ENCODE measurements around the gene CBY2.

CBY2 gene

DNA sequence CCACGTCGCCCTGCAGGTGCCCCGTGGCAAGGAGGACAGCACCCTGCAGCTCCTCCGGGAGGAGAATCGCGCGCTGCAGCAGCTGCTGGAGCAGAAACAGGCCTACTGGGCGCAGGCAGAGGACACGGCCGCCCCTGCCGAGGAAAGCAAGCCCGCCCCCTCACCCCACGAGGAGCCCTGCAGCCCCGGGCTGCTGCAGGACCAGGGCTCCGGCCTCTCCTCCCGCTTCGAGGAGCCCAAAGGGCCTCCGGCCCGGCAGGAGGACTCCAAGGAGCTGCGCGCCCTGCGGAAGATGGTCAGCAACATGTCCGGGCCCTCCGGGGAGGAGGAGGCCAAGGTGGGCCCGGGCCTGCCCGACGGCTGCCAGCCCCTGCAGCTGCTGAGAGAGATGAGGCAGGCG lies 11.6 kb downstream of the CBY2 start:
- Mint-ChIP-seq H3K4me1 (ENCODE audit: low read depth) (no peaks in the 10 kb centered on the region), H3K36me3 (ENCODE audit: low read depth) (no peaks in the 10 kb centered on the region), H3K27me3 (no peaks in the 10 kb centered on the region), H3K4me3 (no peak overlapping the region), H3K9me3 (no peaks in the 10 kb centered on the region), H3K27ac (no peak overlapping the region)
- no peak for DNase-seq

- no peak overlapping the region for H3K4me3 Mint-ChIP-seq
These were observed 12.1 kb downstream of the CBY2 start for GRCh38 chr13:45714170-45714569.

DNA sequence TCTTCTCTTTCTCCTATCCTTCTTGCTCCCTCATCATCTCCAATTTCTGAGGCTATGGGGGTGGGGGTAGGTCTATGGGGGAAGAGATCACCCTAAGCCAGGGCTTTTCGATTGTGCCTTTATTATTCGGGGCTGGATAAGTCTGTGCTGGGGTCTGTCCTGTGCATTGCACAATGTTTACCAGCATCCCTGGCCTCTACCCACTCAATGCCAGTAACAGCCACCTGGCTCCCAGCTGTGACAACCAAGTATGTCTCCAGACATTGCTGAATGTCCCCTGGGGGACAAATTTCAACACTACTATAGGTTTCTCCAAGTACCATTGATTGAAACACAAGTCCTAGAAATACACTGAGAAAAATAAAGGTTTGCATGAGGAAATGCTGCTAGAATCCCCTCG lies 13.2 kb downstream of the CBY2 start:
- Mint-ChIP-seq H3K4me3 (no peak overlapping the region), H3K36me3 (ENCODE audit: low read depth) (no peaks in the 10 kb centered on the region), H3K4me1 (ENCODE audit: low read depth) (no peaks in the 10 kb centered on the region)

More at GRCh38 chr13:45714170-45714569, 12.1 kb downstream of the CBY2 start:
- H3K4me1 Mint-ChIP-seq (ENCODE audit: low read depth): no peaks in the 10 kb centered on the region
- DNase-seq: no peak
- no peak overlapping the region for H3K27ac Mint-ChIP-seq
- no peaks in the 10 kb centered on the region for H3K27me3 Mint-ChIP-seq
- H3K36me3 Mint-ChIP-seq (ENCODE audit: low read depth): no peaks in the 10 kb centered on the region
- no peaks in the 10 kb centered on the region for H3K9me3 Mint-ChIP-seq

DNA sequence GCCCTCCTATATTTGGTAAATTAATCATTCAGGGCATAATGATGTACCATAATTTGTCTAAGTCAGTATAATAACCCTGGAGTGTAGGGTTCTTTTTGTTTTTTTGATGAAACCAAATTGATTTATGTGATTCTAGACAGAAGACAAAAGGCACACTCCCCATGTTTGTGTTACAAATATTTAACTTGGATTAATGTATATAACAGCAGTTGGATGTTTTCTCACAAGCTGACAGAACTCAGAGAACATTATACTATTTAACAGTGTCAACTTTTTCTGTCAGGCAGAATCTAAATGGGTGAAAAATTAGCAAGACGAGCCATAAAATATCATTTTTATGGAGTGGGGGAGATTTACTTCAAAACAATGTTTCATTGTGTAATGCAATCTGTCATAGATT lies 15.2 kb downstream of the CBY2 start:
- Mint-ChIP-seq H3K27ac (no peak overlapping the region), H3K9me3 (no peaks in the 10 kb centered on the region), H3K27me3 (no peaks in the 10 kb centered on the region), H3K4me1 (ENCODE audit: low read depth) (no peaks in the 10 kb centered on the region), H3K36me3 (ENCODE audit: low read depth) (no peaks in the 10 kb centered on the region), H3K4me3 (no peak overlapping the region)
- no peak for DNase-seq

More for the DNA sequence above, 13.2 kb downstream of the CBY2 start:
- no peak for DNase-seq
- H3K27ac Mint-ChIP-seq: no peak overlapping the region
- H3K9me3 Mint-ChIP-seq: no peaks in the 10 kb centered on the region
- H3K27me3 Mint-ChIP-seq: no peaks in the 10 kb centered on the region

GRCh38 chr13:45718063-45718462 lies 15.9 kb downstream of the CBY2 start:
- Mint-ChIP-seq H3K4me1 (ENCODE audit: low read depth) (no peaks in the 10 kb centered on the region), H3K9me3 (no peaks in the 10 kb centered on the region), H3K36me3 (ENCODE audit: low read depth) (no peaks in the 10 kb centered on the region), H3K4me3 (no peak overlapping the region), H3K27me3 (no peaks in the 10 kb centered on the region), H3K27ac (no peak overlapping the region)
- no peak for DNase-seq

- no peaks in the 10 kb centered on the region for H3K36me3 Mint-ChIP-seq (ENCODE audit: low read depth)
- H3K4me1 Mint-ChIP-seq (ENCODE audit: low read depth): no peaks in the 10 kb centered on the region
- no peak overlapping the region for H3K27ac Mint-ChIP-seq
- no peak overlapping the region for H3K4me3 Mint-ChIP-seq
- DNase-seq: no peak
- no peaks in the 10 kb centered on the region for H3K9me3 Mint-ChIP-seq
- no peaks in the 10 kb centered on the region for H3K27me3 Mint-ChIP-seq
These were observed 16.9 kb downstream of the CBY2 start for GRCh38 chr13:45718992-45719391.

DNA sequence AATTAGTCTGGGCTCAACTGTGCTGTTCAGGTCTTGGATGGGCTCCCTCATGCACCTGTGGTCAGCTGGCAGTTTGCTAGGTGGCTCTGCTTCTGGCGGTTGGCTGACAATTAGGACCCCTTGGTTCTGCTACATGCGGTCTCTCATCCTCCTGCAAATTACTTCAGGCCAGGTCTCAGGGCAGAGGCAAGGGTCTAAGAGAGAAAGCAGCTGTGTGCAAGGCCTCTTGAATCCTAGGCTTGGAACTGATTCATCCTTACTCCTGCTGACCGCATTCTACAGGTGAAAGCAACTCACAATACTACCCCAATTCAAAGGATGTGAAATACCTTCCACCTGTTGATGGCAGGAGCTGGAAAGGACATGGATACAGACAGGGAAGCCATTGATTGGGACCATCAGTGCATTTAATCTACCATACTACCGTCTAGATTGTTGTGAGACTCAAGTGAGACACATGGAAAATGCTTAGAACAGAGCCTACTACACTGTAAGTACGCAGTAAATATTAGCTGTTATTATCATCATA lies 19.1 kb downstream of the CBY2 start:
- no peak for DNase-seq
- H3K4me3 Mint-ChIP-seq: no peak overlapping the region
- H3K36me3 Mint-ChIP-seq (ENCODE audit: low read depth): no peaks in the 10 kb centered on the region
- H3K27ac Mint-ChIP-seq: no peak overlapping the region
- H3K9me3 Mint-ChIP-seq: no peaks in the 10 kb centered on the region
- no peaks in the 10 kb centered on the region for H3K27me3 Mint-ChIP-seq
- no peaks in the 10 kb centered on the region for H3K4me1 Mint-ChIP-seq (ENCODE audit: low read depth)

DNA sequence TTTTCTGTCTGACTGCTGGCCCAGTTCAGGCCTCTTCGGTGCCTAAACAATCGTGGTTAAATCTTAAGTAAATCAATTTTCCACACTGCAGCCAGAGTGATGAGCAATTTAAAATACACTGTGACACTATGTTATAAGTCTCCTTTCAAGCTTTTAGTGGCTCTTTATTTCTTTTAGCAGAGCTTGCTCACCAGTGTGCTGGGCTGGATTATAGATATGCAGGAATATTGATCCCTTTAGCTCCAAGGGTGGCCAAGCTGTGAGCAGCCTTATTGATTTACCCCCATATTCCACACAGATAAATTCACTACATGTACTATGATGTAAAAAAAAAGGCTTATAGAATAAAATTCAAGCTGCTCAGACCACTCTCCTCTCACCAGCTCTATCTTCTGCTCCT lies 21.7 kb downstream of the CBY2 start:
- Mint-ChIP-seq H3K4me3 (no peak overlapping the region), H3K27ac (no peak overlapping the region), H3K27me3 (peaks cover 6% of the 10 kb centered on the region), H3K9me3 (no peaks in the 10 kb centered on the region), H3K36me3 (ENCODE audit: low read depth) (no peaks in the 10 kb centered on the region), H3K4me1 (ENCODE audit: low read depth) (no peaks in the 10 kb centered on the region)
- no peak for DNase-seq

DNA sequence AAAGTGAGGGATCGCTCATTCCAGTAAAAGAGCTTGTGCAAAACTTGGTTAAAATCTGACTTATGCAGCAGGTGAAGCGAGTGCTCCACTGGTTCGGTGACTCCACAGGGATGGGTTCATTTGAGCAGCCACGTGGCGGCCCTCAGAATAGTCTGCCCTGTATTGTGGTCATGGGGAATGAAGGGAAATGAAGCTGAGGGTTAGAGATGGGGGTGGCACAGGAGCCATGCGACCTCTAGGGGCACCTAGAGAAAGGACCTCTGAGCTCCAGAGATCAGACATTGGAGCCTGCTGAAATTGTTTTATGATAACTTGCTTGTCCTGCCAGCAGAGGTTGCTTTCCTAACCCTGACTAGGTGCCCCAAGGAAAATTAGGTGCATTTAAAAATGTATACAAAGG lies 26.6 kb downstream of the CBY2 start:
- Mint-ChIP-seq H3K27ac (no peak overlapping the region), H3K27me3 (peaks cover 8% of the 10 kb centered on the region)

GRCh38 chr13:45731455-45731854 lies 29.3 kb downstream of the CBY2 start:
- no peak for DNase-seq
- Mint-ChIP-seq H3K9me3 (no peaks in the 10 kb centered on the region), H3K4me1 (ENCODE audit: low read depth) (no peaks in the 10 kb centered on the region), H3K27me3 (peaks cover 11% of the 10 kb centered on the region), H3K27ac (no peak overlapping the region), H3K4me3 (no peak overlapping the region), H3K36me3 (ENCODE audit: low read depth) (no peaks in the 10 kb centered on the region)

More for the DNA sequence above, 26.6 kb downstream of the CBY2 start:
- Mint-ChIP-seq H3K4me1 (ENCODE audit: low read depth) (no peaks in the 10 kb centered on the region), H3K9me3 (no peaks in the 10 kb centered on the region), H3K4me3 (no peak overlapping the region), H3K36me3 (ENCODE audit: low read depth) (no peaks in the 10 kb centered on the region)
- DNase-seq: no peak

- no peak overlapping the region for H3K27ac Mint-ChIP-seq
These were observed 30.8 kb downstream of the CBY2 start for GRCh38 chr13:45732916-45733315.

GRCh38 chr13:45733361-45733760 lies 31.2 kb downstream of the CBY2 start:
- Mint-ChIP-seq H3K27ac (no peak overlapping the region), H3K4me1 (ENCODE audit: low read depth) (no peaks in the 10 kb centered on the region), H3K4me3 (no peak overlapping the region), H3K9me3 (no peaks in the 10 kb centered on the region), H3K36me3 (ENCODE audit: low read depth) (no peaks in the 10 kb centered on the region), H3K27me3 (peaks cover 7% of the 10 kb centered on the region)
- no peak for DNase-seq

More at GRCh38 chr13:45732916-45733315, 30.8 kb downstream of the CBY2 start:
- DNase-seq: no peak
- no peak overlapping the region for H3K4me3 Mint-ChIP-seq
- peaks cover 8% of the 10 kb centered on the region for H3K27me3 Mint-ChIP-seq
- no peaks in the 10 kb centered on the region for H3K36me3 Mint-ChIP-seq (ENCODE audit: low read depth)
- H3K4me1 Mint-ChIP-seq (ENCODE audit: low read depth): no peaks in the 10 kb centered on the region
- no peaks in the 10 kb centered on the region for H3K9me3 Mint-ChIP-seq

DNA sequence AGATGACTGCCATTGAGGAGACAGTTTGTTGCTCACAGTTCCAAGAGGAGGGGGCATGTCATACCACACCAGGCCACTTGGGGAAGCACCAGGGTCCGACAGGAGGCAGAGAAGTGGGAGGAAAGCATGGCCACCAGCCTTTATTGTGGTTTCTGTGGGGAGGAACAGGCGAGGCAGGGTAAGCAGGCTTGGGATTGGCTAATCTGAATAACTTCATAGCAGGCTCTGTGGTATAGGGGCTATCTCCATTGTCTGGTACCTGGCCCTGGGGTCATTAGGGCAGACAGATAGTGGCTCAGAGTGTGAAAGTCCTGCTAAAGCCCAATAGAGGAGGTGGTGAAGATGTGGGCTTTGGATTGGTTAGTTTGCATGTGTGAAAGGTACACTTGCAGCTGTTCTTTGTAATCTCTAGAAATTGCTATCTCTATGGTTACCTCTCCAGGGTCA lies 35.5 kb downstream of the CBY2 start:
- H3K27ac Mint-ChIP-seq: no peak overlapping the region
- H3K4me3 Mint-ChIP-seq: no peak overlapping the region
- DNase-seq: no peak
- no peaks in the 10 kb centered on the region for H3K4me1 Mint-ChIP-seq (ENCODE audit: low read depth)
- peaks cover 3% of the 10 kb centered on the region for H3K27me3 Mint-ChIP-seq
- H3K36me3 Mint-ChIP-seq (ENCODE audit: low read depth): no peaks in the 10 kb centered on the region
- no peaks in the 10 kb centered on the region for H3K9me3 Mint-ChIP-seq

- no peak overlapping the region for H3K4me3 Mint-ChIP-seq
- no peaks in the 10 kb centered on the region for H3K9me3 Mint-ChIP-seq
- no peak overlapping the region for H3K27ac Mint-ChIP-seq
- no peaks in the 10 kb centered on the region for H3K4me1 Mint-ChIP-seq (ENCODE audit: low read depth)
- DNase-seq: no peak
- no peaks in the 10 kb centered on the region for H3K27me3 Mint-ChIP-seq
- no peaks in the 10 kb centered on the region for H3K36me3 Mint-ChIP-seq (ENCODE audit: low read depth)
These were observed 40.9 kb downstream of the CBY2 start for GRCh38 chr13:45742985-45743384.

DNA sequence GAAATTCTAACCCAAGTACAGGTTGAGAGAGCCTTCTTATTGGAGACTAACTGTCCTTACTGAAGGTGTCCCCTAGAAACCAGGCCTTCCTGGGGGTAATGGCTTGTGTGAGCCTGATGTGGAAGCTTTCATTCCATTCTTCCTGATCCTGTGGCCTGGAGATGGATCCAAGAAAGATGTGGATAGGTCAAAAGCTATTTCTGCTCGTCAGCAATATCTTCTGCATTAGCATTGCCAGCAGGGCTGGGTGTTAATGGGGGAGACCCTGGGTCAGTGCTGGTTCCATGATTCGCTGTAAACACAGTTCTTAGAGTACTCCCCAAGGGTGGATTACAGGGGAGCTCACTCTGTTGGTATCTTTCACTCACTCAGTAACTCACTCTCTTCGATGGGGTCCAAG lies 42.9 kb downstream of the CBY2 start:
- no peak overlapping the region for H3K27ac Mint-ChIP-seq
- H3K4me1 Mint-ChIP-seq (ENCODE audit: low read depth): no peaks in the 10 kb centered on the region
- no peaks in the 10 kb centered on the region for H3K36me3 Mint-ChIP-seq (ENCODE audit: low read depth)
- H3K27me3 Mint-ChIP-seq: no peaks in the 10 kb centered on the region
- DNase-seq: no peak
- no peaks in the 10 kb centered on the region for H3K9me3 Mint-ChIP-seq
- no peak overlapping the region for H3K4me3 Mint-ChIP-seq

DNA sequence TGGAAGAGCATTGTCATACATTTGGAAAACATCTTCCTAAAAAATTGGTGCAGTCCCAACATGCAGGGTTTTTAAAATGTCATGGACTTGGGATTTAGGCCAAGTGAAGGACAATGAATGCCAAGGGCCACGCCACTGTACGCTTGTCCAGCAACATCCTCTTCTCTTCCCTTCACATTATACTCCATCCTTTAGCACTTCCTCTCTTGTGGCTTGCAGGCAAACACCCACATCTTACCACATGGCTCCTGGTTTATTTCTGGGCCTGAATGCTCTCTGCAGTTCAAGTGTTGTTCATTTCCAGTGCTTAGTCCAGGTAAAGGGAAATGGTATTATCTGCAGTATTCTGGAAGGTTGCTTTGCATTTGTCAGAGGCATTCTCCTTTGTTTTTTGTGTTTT lies 45.0 kb downstream of the CBY2 start:
- Mint-ChIP-seq H3K9me3 (no peaks in the 10 kb centered on the region), H3K4me1 (ENCODE audit: low read depth) (no peaks in the 10 kb centered on the region), H3K27ac (no peak overlapping the region), H3K36me3 (ENCODE audit: low read depth) (no peaks in the 10 kb centered on the region), H3K4me3 (no peak overlapping the region), H3K27me3 (no peaks in the 10 kb centered on the region)
- DNase-seq: no peak

All from activated T-cell treated with anti-CD3 and anti-CD28 coated beads, Interleukin-2, amount 50 U/mL, for 24 hours (primary cell).